Calu3 (cell line): ENCODE results near the gene ANKS3. TPM values are rescaled to one million over a fixed set of nuclear protein-coding genes. Genes with fewer than 3 reads are reported as not detected.

ENCODE experiments used
- BruUV-seq: library from RNA; stranded (reverse); fragments of 400-500 nt; replicated peaks from 2 replicates; lab custom pipeline; 2021; lab: Mats Ljungman, UMichigan
- CTCF ChIA-PET: fragments of 300-600 bp; sonication (Branson Sonifier 250); formaldehyde crosslinking; loops from one replicate; lab custom pipeline; 2022; ENCODE audit warnings: antibody characterized with exemption; lab: Charles Lee
- DNase-seq: peaks from one replicate; pipeline ENCODE4 v3.0.0; 2022
- H3K27ac Mint-ChIP-seq: one replicate; pipeline ENCODE4 v1.8.0; 2022; ENCODE audit warnings: mixed read lengths; ENCODE audit not compliant: unreplicated experiment
- H3K27me3 Mint-ChIP-seq: one replicate; pipeline ENCODE4 v1.8.0; 2022; ENCODE audit warnings: mixed read lengths; ENCODE audit not compliant: unreplicated experiment
- H3K36me3 Mint-ChIP-seq: one replicate; pipeline ENCODE4 v1.8.0; 2022; ENCODE audit warnings: mild to moderate bottlenecking, moderate library complexity, mixed read lengths; ENCODE audit not compliant: insufficient read depth, unreplicated experiment
- H3K4me1 Mint-ChIP-seq: one replicate; pipeline ENCODE4 v1.8.0; 2022; ENCODE audit warnings: mild to moderate bottlenecking, low read depth, mixed read lengths; ENCODE audit not compliant: unreplicated experiment
- H3K4me3 Mint-ChIP-seq: one replicate; pipeline ENCODE4 v1.8.0; 2022; ENCODE audit warnings: mild to moderate bottlenecking, low read depth, moderate library complexity, mixed read lengths; ENCODE audit not compliant: unreplicated experiment
- H3K9me3 Mint-ChIP-seq: one replicate; pipeline ENCODE4 v1.8.0; 2022; ENCODE audit warnings: low read depth, mixed read lengths; ENCODE audit not compliant: unreplicated experiment
- intact Hi-C: fragments of 100-400 bp; cut with micrococcal nuclease; formaldehyde crosslinking; loops from one replicate; pipeline ENCODE4 v1.10.0; 2022; ENCODE audit not compliant: unreplicated experiment
- total RNA-seq: library from RNA; stranded (reverse); gene quantifications from 2 replicates; pipeline ENCODE4 v1.2.3, GENCODE V29; 2022
- TF ChIP-seq, protein P1 (sequence below): fragments of 200-600 bp; IDR thresholded peaks from one replicate; pipeline ENCODE4 v1.8.0; 2022; ENCODE audit warnings: antibody characterized with exemption; ENCODE audit not compliant: unreplicated experiment

Gene ANKS3
- total RNA-seq, 1 experiment from 2014 or later: 46.9 TPM

DNA sequence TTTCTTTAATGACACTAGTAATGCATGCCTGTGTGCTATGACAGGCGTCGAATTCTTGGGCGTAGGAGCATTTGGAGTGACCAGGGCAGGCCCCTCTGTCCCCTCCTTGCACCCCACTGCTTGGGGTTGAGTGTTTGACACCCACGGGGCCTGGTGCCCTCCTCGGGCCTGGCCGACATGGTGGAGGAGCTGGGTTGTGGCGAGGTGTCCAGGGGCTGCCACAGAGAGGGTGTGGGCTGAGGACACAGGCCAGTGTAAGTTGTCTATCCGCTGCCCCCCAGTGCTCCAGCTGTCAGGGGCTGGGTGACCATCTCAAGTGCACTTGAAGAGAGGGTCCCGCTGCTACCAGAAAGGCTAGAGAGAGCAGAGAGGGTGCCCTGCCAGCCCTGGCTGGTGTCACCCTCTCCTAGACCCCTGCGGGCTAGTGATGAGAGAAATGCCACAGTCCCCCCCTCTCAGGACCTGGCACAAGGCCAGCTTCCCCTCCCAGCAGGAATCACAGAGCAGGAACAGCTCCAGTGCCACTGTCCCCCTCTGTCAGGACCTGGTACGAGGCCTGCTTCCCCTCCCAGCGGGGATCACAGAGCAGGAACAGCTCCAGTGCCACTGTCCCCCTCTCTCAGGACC lies 79.0 kb downstream of the ANKS3 start:
- DNase-seq: no peak
- BruUV-seq: no TSS peak
- Mint-ChIP-seq H3K4me1 (peaks cover 19% of the 10 kb centered on the region), H3K36me3 (peaks cover 72% of the 10 kb centered on the region), H3K9me3 (no peaks in the 10 kb centered on the region), H3K27me3 (no peaks in the 10 kb centered on the region), H3K27ac (no peak overlapping the region), H3K4me3 (no peak overlapping the region)
- TF ChIP-seq, protein P1, sequence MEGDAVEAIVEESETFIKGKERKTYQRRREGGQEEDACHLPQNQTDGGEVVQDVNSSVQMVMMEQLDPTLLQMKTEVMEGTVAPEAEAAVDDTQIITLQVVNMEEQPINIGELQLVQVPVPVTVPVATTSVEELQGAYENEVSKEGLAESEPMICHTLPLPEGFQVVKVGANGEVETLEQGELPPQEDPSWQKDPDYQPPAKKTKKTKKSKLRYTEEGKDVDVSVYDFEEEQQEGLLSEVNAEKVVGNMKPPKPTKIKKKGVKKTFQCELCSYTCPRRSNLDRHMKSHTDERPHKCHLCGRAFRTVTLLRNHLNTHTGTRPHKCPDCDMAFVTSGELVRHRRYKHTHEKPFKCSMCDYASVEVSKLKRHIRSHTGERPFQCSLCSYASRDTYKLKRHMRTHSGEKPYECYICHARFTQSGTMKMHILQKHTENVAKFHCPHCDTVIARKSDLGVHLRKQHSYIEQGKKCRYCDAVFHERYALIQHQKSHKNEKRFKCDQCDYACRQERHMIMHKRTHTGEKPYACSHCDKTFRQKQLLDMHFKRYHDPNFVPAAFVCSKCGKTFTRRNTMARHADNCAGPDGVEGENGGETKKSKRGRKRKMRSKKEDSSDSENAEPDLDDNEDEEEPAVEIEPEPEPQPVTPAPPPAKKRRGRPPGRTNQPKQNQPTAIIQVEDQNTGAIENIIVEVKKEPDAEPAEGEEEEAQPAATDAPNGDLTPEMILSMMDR: no peak
- intact Hi-C loops: no loop called here
- CTCF ChIA-PET: no interaction called here

GRCh38 chr16:4654011-4654963 lies 79.8 kb downstream of the ANKS3 start:
- no peaks in the 10 kb centered on the region for H3K9me3 Mint-ChIP-seq
- H3K36me3 Mint-ChIP-seq: peaks cover 68% of the 10 kb centered on the region
- no TSS peak for BruUV-seq
- peak overlapping the region; percentile 37 for H3K4me3 Mint-ChIP-seq
- peak; percentile 61 for DNase-seq
- TF ChIP-seq, protein P1: no peak
- no peaks in the 10 kb centered on the region for H3K27me3 Mint-ChIP-seq
- CTCF ChIA-PET: interaction anchor here (0.9 kb wide), 1 partner anchor 30 kb away, joined by 3 read pairs; the partner anchor contains the start of gene MGRN1
- H3K4me1 Mint-ChIP-seq: peaks cover 19% of the 10 kb centered on the region
- intact Hi-C loops: no loop called here
- peak overlapping the region; percentile 36 for H3K27ac Mint-ChIP-seq

- no TSS peak for BruUV-seq
- peaks cover 61% of the 10 kb centered on the region for H3K36me3 Mint-ChIP-seq
These were observed 81.5 kb downstream of the ANKS3 start for GRCh38 chr16:4652561-4652960.

DNA sequence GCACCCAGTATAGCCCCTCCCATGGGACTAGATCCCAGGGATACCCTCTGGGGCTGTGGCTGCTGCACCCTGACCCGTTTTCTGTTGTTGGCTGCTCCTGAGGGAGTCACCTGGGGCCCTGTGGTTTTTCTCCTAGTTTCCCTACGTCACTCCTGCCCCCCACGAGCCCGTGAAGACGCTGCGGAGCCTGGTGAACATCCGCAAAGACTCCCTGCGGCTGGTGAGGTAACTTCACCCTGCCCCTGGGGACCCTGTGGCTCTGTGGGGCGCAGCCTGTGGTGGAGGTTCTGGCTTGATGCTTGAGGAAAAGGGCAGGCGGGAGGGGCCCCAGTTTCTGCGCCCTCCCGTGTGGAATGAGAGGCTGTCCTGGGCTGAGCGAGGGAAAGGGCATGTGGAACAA lies 82.2 kb downstream of the ANKS3 start:
- peaks cover 2% of the 10 kb centered on the region for H3K9me3 Mint-ChIP-seq
- TF ChIP-seq, protein P1: no peak
- no peaks in the 10 kb centered on the region for H3K27me3 Mint-ChIP-seq
- peaks cover 19% of the 10 kb centered on the region for H3K4me1 Mint-ChIP-seq
- BruUV-seq: no TSS peak
- H3K36me3 Mint-ChIP-seq: peaks cover 58% of the 10 kb centered on the region
- CTCF ChIA-PET: interaction anchor here (0.6 kb wide), 1 partner anchor 10 kb away, joined by 3 read pairs; no protein-coding TSS in a partner anchor
- no peak overlapping the region for H3K4me3 Mint-ChIP-seq
- intact Hi-C loops: no loop called here
- DNase-seq: no peak
- H3K27ac Mint-ChIP-seq: no peak overlapping the region

More at GRCh38 chr16:4652561-4652960, 81.5 kb downstream of the ANKS3 start:
- Mint-ChIP-seq H3K9me3 (peaks cover 2% of the 10 kb centered on the region), H3K4me3 (no peak overlapping the region), H3K27ac (no peak overlapping the region), H3K27me3 (no peaks in the 10 kb centered on the region), H3K4me1 (peaks cover 19% of the 10 kb centered on the region)
- intact Hi-C loops: no loop called here
- no peak for DNase-seq
- CTCF ChIA-PET: no interaction called here
- TF ChIP-seq, protein P1: no peak
